Kidney epithelial cell (primary cell): ENCODE data around the gene ZBBX. TPM values are rescaled to one million over a fixed set of nuclear protein-coding genes. Genes with fewer than 3 reads are reported as not detected.

Experiments used
- DNase-seq: peaks from one replicate; pipeline ENCODE4 v3.0.0-alpha.2; 2010; ENCODE audit warnings: low read depth
- H3K27me3 ChIP-seq: 2 replicates; pipeline ENCODE4 v1.6.0; 2011; ENCODE audit warnings: low read length; ENCODE audit not compliant: control insufficient read depth, insufficient read depth
- H3K36me3 ChIP-seq: 2 replicates; pipeline ENCODE4 v1.5.1; 2011; ENCODE audit warnings: low read length; ENCODE audit not compliant: control insufficient read depth, insufficient read depth
- H3K4me3 ChIP-seq: 2 replicates; pipeline ENCODE4 v1.5.1; 2011; ENCODE audit warnings: low read depth, mild to moderate bottlenecking, control low read depth, low read length
- total RNA-seq: library from RNA; depleted of rRNA; stranded (reverse); fragments of >200 nt; gene quantifications from 2 replicates; pipeline ENCODE4 v1.2.3, GENCODE V29; 2015
- TF ChIP-seq, protein P1 (sequence below): IDR thresholded peaks from 2 replicates; pipeline ENCODE4 v1.5.1; 2011; ENCODE audit warnings: mild to moderate bottlenecking, moderate library complexity, low read length, control low read depth, inconsistent platforms; ENCODE audit not compliant: insufficient read depth, poor library complexity, severe bottlenecking

The ZBBX gene
- total RNA-seq, 1 donor from 2014 or later, result 1.1 TPM

DNA sequence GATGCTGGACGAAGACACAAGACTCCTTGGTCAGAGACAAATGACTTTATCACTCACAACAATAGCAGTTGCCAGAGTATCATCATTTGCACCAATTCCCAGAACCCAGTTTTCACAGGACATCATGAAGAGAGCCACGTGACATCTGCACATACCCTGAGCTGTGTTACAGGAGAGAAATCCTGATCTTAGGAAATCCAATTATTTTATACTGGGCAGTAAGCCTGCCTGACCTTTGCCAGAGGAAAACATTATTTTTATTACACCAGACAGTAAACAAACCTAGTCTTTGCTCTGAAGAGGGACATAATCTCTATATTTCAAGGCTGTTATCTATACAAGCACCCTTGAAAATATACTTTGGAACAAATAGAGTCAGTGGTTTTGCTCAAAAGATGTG is 77.4 kb downstream of the ZBBX start:
- no peak overlapping the region for H3K4me3 ChIP-seq
- TF ChIP-seq, protein P1, sequence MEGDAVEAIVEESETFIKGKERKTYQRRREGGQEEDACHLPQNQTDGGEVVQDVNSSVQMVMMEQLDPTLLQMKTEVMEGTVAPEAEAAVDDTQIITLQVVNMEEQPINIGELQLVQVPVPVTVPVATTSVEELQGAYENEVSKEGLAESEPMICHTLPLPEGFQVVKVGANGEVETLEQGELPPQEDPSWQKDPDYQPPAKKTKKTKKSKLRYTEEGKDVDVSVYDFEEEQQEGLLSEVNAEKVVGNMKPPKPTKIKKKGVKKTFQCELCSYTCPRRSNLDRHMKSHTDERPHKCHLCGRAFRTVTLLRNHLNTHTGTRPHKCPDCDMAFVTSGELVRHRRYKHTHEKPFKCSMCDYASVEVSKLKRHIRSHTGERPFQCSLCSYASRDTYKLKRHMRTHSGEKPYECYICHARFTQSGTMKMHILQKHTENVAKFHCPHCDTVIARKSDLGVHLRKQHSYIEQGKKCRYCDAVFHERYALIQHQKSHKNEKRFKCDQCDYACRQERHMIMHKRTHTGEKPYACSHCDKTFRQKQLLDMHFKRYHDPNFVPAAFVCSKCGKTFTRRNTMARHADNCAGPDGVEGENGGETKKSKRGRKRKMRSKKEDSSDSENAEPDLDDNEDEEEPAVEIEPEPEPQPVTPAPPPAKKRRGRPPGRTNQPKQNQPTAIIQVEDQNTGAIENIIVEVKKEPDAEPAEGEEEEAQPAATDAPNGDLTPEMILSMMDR, result no peak
- no peaks in the 10 kb centered on the region for H3K36me3 ChIP-seq
- DNase-seq, result no peak
- H3K27me3 ChIP-seq, result no peaks in the 10 kb centered on the region

DNA sequence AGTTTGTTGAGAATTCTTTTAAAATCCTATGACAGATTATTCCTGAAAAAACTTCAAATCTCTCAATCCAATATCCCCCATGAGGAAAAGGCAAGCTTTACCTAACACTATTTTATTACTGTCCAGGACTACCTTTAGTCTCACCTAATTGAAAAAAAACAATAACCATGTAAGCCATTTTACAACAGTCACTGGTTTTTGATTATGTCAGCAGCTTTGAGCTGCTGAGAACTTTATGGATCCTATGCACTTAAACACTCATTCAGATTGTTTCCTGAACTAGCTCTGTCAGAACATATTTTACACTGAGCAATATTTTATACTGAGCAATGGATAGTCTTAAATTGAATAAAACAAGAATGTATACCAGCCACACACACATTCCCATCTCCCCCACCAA is 79.9 kb downstream of the ZBBX start:
- no peak overlapping the region for H3K4me3 ChIP-seq
- no peak for DNase-seq
- H3K27me3 ChIP-seq, result no peaks in the 10 kb centered on the region
- H3K36me3 ChIP-seq, result no peaks in the 10 kb centered on the region
- TF ChIP-seq, protein P1, result no peak

DNA sequence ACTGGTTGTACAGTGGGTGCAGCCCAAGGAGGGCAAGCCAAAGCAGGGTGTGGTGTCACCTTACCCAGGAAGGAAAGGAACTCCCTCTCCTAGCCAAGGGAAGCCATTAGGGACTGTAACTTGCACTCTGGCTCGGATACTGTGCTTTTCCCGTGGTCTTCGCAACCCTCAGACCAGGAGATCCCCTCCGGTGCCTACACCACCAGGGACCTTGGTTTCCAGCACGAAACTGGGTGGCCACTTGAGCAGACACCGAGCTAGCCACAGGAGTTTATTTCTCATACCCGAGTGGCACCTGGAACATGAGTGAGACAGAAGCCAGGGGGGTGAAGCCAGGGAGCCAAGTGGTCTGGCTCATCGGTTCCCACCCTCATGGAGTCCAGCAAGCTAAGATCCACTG is 90.7 kb downstream of the ZBBX start:
- no peak overlapping the region for H3K4me3 ChIP-seq
- TF ChIP-seq, protein P1, result no peak
- DNase-seq, result no peak
- no peaks in the 10 kb centered on the region for H3K36me3 ChIP-seq
- no peaks in the 10 kb centered on the region for H3K27me3 ChIP-seq

DNA sequence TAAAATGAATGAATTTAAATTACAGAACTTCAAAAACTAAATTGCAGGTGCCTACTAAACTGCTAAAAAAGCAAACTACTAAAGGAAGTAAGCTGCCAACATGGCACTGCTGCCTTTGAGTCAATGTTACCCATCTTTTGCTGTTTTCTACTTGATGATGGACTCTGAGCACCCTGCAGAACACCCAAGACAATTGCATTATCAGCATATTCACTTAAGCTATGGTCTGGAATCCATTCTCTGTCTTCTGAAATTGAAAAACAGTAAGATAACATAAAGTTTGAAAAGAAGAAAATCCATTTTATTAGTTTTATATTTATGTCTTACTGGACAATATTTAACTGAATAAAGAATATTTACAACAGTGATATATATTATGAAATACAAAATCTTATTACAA is 91.4 kb downstream of the ZBBX start:
- TF ChIP-seq, protein P1, result no peak
- no peak for DNase-seq
- H3K27me3 ChIP-seq, result no peaks in the 10 kb centered on the region
- no peak overlapping the region for H3K4me3 ChIP-seq
- H3K36me3 ChIP-seq, result no peaks in the 10 kb centered on the region

DNA sequence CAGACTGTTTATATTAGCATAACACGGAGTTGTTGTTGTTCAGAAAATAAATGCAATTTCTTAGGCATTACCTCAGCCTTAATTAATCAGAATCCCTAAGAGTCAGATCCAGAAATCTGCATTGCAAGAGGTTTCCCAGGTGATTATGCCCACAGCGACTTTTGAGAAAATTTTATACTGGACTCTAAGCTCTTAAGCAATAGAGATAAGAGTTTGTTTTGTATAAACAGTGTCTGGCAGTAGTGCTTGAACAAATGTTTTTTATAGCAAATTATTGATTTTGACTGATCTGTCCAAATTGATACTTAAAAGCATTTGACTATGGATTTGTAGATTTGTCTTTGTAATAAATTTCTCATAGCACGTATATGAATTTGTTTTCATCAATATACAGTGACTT is 92.8 kb downstream of the ZBBX start:
- H3K4me3 ChIP-seq, result no peak overlapping the region
- no peaks in the 10 kb centered on the region for H3K27me3 ChIP-seq
- TF ChIP-seq, protein P1, result no peak
- no peaks in the 10 kb centered on the region for H3K36me3 ChIP-seq
- DNase-seq, result no peak

DNA sequence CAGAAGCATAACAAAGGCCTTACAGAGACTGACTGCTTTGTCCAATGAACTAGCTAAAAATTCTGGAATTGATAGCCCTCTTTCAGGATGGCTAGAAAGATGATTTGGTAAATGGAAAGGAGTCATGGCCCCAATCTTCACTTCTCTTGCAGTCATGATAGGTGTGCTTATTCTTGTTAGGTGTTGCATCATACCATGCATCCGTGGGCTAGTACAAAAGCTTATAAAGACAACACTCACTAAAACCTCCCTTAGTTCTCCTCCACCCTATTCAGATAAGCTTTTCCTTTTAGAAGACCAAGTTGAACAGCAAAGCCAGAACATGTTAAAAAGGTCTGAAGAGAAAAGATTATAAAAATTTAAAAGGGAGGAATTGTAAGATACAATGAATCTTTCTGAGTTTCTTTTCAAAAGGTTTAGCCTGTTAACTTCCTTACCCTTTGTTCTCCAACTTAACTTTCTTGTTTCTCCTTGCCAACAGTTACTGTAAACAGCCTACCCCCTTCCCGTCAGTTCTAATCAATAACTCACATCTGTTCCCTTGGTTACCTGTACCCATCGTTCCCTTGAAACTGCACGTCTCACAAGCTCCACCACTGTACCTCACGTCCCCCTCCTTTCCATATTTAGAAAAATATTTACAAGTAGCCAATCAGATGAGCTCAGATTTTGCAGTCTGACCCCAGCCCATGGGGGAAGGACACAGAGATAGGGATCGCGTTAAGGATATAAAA is 105.8 kb downstream of the ZBBX start:
- DNase-seq, result no peak
- TF ChIP-seq, protein P1, result no peak
- no peaks in the 10 kb centered on the region for H3K27me3 ChIP-seq

More for the DNA sequence above, 105.8 kb downstream of the ZBBX start:
- no peak overlapping the region for H3K4me3 ChIP-seq
- no peaks in the 10 kb centered on the region for H3K36me3 ChIP-seq
